Measurements from ENCODE around the gene LY86.

The LY86 gene

GRCh38 chr6:6696867-6697531 lies 108.5 kb downstream of the LY86 start:
- H3K9me3 Mint-ChIP-seq: no peaks in the 10 kb centered on the region

GRCh38 chr6:6697620-6698019 lies 109.1 kb downstream of the LY86 start:
- H3K9me3 Mint-ChIP-seq: no peaks in the 10 kb centered on the region
- H3K4me1 Mint-ChIP-seq (ENCODE audit: low read depth): no peaks in the 10 kb centered on the region
- peaks cover 17% of the 10 kb centered on the region for H3K27me3 Mint-ChIP-seq
- H3K27ac Mint-ChIP-seq: no peak overlapping the region
- no peak overlapping the region for H3K4me3 Mint-ChIP-seq
- no peaks in the 10 kb centered on the region for H3K36me3 Mint-ChIP-seq (ENCODE audit: low read depth)

More at GRCh38 chr6:6696867-6697531, 108.5 kb downstream of the LY86 start:
- H3K36me3 Mint-ChIP-seq (ENCODE audit: low read depth): no peaks in the 10 kb centered on the region
- peaks cover 17% of the 10 kb centered on the region for H3K27me3 Mint-ChIP-seq
- no peak overlapping the region for H3K4me3 Mint-ChIP-seq
- H3K27ac Mint-ChIP-seq: no peak overlapping the region
- H3K4me1 Mint-ChIP-seq (ENCODE audit: low read depth): no peaks in the 10 kb centered on the region

DNA sequence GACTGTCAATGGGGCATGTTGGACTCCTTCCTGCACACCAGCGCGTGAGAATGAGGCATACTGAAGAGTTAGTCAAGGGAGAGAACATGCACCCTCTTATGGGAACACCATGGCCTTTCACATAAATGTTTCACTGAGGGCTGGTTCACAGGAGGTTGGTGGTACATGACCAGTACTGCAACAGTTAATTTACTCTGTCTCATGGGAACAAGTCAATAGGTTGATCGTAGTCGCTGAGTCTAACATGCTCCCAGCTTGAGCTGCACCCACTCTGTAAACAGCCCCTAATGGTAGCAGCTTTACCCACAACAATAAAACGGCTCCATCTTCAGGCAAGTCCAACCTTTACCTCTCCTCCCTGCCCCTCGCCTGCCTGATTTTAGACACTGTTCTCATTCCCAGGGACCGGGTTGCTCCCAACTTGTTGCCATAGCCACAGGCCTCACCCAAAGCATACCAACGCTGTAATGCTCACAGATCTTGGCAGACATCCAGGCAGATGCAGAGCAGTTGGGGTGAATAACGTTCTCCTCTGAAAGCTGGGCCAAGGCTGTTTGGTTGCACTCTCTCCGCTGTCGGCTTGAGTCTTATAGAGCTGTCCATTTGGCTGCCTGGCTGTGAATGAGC lies 111.3 kb downstream of the LY86 start:
- Mint-ChIP-seq H3K27ac (no peak overlapping the region), H3K9me3 (no peaks in the 10 kb centered on the region), H3K27me3 (peaks cover 17% of the 10 kb centered on the region), H3K36me3 (ENCODE audit: low read depth) (no peaks in the 10 kb centered on the region), H3K4me1 (ENCODE audit: low read depth) (no peaks in the 10 kb centered on the region), H3K4me3 (no peak overlapping the region)

- no peak overlapping the region for H3K27ac Mint-ChIP-seq
- no peaks in the 10 kb centered on the region for H3K36me3 Mint-ChIP-seq (ENCODE audit: low read depth)
- H3K4me3 Mint-ChIP-seq: no peak overlapping the region
- peaks cover 17% of the 10 kb centered on the region for H3K27me3 Mint-ChIP-seq
- H3K9me3 Mint-ChIP-seq: no peaks in the 10 kb centered on the region
- no peaks in the 10 kb centered on the region for H3K4me1 Mint-ChIP-seq (ENCODE audit: low read depth)
Observed at GRCh38 chr6:6700407-6701270, 112.1 kb downstream of the LY86 start.

DNA sequence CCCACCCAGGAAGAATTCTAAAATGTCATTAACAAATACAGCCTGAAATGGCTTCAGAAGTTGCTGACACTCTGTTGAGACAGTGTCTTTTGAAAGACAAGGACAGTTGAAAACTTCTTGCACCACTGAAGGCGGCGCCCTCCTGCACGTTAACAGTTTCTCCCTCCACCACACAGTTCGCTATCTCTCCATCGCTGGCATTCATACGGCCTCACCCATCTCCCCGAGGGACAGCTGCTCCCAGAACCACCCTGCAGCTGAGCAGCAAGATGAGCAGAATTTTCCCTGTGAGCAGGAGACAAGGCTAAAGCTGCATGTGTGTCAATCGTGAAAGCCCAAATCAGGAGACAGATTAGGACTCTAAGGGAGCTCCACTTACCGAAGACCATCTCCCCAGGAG lies 113.3 kb downstream of the LY86 start:
- Mint-ChIP-seq H3K27ac (no peak overlapping the region), H3K36me3 (ENCODE audit: low read depth) (no peaks in the 10 kb centered on the region), H3K4me1 (ENCODE audit: low read depth) (no peaks in the 10 kb centered on the region), H3K27me3 (peaks cover 17% of the 10 kb centered on the region), H3K4me3 (no peak overlapping the region), H3K9me3 (no peaks in the 10 kb centered on the region)

GRCh38 chr6:6703699-6704098 lies 115.2 kb downstream of the LY86 start:
- H3K9me3 Mint-ChIP-seq: no peaks in the 10 kb centered on the region
- peaks cover 19% of the 10 kb centered on the region for H3K27me3 Mint-ChIP-seq
- no peaks in the 10 kb centered on the region for H3K36me3 Mint-ChIP-seq (ENCODE audit: low read depth)
- no peaks in the 10 kb centered on the region for H3K4me1 Mint-ChIP-seq (ENCODE audit: low read depth)
- H3K4me3 Mint-ChIP-seq: no peak overlapping the region
- H3K27ac Mint-ChIP-seq: no peak overlapping the region
